Fibroblast of peridontal ligament (primary cell): ENCODE results near the gene PER2.
A peak's percentile ranks its signal among the peaks of the same experiment; 100 is the strongest.

Experiments
- DNase-seq: peaks from one replicate; pipeline ENCODE4 v3.0.0-alpha.2; 2010; ENCODE audit errors: extremely low read depth

PER2 gene

DNA sequence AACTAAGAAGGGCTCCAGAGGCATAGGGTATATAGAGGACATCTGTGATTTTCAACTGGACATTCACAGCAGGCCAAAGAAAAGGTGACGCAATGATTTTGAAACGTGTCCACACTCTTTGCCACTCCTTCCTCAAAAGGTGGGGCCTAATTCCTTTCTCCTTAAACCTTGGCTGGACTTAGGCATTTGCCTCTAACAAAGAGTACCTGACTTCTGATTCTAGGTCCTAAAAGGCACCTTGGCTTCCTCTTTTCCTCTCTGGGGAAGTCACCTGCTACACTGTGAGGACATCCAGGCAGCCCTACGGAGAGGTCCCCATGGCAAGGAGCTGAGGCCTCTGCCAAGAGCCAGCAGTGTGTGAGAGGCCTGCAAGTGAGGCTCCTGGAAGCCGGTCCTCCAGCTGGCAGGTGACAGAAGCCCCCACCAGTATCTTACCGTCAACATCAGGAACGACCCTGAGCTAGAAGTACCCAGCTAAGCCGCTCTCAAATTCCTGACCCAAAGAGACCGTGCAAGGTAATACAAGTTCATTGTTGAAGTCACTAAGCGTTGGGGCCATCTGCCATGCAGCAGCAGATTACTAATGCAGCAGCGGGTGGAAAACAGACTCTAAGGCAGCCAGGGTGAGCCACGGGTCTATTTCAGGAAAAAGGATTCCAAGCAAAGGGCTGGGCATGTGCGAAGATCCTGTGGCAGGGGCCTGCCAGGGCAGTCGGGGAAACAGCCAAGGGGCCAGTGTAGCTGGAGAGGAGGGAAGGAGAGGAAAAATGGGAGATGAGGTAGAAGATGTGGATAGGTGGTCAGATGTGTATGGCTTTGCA, 41.2 kb downstream of the PER2 start:
- DNase-seq = no peak

DNA sequence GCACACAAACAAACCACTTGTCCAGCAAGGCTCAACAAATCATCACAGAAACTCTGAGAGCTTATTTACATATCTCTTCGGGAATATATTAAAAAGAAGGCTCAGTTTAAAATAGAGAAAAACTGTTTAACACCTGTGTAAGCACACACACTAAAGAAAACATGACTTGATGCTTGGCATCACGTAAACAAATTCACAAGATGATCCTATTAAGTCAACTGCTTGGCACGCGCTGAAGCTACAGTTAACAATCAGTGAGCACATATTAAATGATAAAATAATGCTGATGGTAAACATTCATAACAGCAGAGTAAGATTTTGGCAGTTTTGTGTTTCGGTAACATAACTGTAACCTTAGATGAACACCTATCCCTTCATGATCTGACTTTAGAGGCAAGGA, 44.3 kb downstream of the PER2 start:
- DNase-seq = no peak

DNA sequence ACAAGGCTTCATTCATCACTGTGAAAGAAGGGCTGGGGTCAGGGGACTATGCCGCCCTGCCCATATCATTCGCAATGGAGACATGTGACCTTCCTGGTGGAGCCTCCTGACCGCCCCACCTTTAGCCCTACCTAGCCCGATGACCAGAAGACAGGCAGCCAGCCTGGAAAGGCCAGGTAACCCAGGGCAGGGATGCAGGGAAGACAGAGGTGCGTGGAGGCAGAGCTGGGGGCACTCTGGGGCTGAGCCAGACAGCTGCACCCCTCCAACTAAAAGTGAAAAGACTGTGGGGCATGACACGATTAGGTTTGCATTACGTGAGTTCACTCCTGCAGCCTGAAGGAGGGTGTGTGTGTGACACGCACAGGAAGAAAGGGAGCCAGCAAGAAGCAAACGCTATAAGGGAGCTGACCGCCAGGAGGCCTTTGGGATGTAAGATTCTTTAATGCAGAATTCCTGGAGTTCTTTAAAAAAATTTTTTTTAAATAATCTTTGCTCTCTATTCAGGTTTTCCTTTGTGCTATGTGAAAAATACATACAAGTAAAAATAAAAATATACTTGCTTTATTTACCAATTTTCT, 44.8 kb downstream of the PER2 start:
- no peak for DNase-seq

DNA sequence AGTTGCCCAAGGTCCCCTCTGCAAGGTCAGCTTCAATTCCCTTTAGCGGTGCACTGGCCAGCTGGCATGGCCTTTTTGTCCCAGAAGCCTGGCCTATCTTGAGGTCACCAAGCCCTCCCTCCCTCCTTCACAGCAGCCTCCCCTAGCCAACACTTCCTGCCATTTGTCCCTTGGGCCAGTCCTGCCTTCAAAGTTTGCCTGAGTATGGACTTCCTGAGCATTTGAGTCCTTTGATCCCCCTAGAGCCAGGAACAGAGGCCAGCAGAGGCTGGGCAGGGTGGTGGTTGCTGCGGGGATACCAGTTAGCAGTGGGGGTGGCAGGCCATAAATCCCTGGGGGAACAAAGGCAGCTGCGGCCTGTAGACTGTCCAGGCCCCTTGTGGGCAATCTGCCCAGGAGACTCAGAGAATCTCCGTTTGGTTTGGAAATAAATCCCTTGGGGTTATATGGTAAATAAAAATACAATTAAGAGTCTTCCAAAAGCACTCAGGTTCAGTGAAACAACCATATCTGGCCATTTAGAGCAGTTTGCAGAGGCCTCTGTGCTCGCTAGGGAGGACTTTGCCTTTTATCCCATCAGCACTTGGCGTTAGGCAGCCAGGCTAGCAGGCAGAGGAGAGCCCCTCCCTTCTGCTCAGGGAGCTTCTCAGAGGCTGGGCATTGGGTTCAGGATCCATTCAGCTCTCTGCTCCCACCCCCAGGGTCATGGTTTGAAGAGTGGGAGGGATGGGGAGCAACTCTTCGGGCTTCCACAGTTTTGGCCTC, 45.5 kb downstream of the PER2 start:
- no peak for DNase-seq

DNA sequence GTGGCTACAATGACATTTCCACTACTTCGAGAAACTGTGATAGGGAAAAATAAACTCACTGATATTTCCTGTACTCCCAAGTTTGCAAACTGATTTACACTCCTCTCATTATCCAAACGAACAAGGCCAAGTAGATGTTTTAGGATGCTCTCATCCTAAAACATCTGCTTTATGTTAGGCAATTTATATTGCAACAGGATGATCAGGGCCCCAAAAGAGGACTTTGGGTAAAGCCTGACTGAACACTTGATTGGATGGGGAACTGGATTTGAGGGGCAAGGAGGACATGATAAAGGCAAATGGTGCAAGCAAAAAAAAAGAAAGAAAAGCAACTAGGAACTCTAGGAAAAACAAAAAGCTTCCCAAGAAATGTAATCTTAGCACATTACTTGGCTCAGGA, 46.4 kb downstream of the PER2 start:
- peak; percentile 49 for DNase-seq

DNA sequence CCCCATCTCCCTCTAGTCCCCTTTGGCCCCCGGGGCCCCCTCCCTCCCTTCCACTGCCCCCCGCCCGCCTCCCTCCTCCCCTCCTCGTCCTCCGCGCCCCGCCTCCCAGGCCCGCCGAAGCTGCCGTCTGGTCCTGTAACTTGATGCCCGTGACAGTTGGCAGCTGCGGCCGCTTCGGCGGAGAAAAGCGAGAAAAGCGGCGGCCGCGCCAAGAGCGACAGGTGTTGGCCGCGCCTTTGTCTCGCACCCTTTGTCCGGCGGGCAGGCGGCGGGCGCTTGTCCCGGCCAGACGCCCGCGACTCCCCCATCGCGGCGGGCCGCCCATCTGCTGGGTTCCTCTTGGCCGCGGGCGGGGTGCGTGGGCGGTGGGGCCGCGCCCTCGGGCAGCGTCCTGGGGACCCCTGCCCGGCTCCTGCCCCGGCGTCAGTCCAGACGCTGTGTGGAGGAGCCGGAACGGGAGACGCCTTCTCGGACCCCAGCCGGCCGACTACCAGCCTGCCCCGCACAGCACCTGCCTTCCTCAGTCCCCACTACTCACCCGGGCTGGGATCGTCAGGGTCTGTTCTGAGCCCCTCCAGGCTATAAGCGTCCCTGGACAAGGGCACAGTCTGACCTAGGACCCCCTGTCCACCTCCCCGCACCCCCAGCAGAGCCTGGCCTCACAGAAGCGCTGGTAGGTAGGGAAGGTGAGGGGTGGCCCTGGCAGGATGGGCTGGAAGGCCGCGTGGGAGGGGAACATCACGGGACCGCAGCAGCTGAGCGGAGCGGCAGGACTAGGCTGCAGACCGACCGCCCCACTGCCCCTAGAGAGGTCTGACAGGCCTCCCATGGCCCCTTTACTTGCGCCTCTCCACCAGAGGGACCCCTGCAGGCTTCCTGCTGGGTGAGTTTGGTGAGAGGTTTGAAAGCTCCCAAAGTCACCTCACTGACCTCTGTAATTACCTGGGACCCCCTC, 47.4 kb downstream of the PER2 start:
- no peak for DNase-seq

DNA sequence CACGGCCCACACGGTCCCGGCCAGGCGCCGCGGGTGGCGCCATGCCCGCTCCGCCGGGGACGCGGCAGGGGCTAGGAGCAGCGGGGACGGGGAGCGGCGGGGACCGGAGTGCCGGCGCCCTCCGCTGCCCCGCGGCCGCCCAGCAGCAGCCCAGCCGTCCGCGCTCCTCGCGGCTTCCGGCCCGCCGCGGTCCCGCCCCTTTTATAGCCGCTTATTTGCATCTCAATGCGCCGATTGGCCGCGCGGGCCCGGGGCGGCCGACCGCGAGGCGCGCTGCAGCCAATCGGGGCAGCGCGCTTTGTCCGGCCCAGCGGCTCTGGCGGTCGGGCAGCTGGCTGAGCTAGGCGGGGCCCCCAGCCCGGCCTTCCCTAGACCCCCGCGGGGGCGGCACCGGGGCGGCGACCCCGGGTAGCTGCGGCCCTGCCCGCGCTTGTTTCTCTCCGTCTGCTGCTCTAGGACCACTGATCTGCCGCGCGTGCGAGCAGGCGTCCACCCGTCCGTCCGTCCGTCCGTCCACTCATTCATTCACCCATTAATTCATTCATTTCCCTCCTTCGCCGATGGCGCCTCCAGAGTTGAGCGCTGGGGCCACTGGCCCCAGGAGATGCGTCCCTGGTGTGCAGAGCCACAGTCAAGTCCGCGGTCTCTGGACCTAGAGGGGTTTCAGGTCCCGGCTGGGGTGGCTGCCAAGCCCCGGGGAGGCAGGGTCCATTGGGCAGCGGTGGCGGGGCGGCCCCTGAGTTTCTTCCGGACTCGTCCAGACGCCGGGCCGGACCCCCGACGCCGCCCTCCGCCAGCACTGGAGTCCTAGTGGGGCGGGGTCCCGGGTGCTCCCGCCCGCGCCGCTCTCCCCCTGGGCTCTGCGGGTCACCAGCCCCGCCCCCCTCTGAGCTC, 48.3 kb downstream of the PER2 start, which contains the start of gene HES6:
HES6 (minus strand) TSS at position 176 of the 894 bp plus-strand sequence; CDS start at position 43, 133 bp downstream.
- peak; percentile 65 for DNase-seq

DNA sequence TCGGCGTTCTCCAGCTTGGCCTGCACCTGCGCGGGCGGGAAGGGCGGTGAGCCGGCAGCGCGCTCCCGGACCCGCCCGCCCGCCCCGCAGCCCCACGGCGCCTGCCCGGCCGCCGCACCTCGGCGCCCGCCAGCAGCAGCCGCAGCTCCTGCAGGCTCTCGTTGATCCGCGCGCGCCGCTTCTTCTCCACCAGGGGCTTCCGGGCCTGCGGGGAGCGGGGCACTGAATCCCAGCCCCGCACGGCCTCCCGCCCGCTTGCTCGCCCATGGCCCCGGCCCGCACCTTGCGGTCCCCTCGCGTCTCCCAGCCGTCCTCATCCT, 48.9 kb downstream of the PER2 start:
- no peak for DNase-seq

DNA sequence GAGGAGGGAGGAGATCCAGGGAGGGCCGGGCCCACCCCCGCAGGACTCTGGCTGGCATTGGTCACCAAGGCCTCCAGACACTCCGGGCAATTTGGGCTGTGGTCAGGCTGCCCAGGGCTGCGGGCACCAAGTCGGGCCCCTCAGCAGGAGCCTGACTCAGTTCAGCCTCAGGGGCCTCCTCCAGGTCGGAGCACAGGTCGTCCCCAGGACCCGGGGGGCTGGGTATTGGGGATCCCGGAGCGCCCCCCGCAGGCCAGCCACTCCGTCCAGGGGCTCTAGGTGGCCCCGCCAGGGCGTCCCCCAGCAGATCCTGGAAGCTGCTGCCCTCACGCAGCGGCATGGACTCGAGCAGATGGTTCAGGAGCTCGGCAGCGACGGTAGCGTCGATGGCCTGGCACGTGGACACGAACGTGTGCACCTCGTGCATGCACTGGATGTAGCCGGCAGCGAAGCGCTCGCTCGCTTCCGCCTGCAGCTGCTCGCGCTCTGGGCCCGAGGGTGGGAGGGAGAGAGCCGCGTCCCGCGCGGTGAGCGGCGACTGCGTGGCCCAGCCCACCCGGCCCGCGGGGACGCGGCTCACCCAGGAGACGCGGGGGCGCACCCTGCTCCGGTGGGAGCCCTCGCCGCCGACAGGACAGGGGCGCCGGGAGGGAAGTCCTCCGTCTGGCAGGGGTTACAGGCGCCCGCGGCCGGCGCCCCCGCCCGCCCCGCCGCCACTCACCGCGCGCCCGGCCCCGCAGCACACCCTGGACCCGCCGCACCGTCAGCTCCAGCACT, 49.5 kb downstream of the PER2 start:
- no peak for DNase-seq

DNA sequence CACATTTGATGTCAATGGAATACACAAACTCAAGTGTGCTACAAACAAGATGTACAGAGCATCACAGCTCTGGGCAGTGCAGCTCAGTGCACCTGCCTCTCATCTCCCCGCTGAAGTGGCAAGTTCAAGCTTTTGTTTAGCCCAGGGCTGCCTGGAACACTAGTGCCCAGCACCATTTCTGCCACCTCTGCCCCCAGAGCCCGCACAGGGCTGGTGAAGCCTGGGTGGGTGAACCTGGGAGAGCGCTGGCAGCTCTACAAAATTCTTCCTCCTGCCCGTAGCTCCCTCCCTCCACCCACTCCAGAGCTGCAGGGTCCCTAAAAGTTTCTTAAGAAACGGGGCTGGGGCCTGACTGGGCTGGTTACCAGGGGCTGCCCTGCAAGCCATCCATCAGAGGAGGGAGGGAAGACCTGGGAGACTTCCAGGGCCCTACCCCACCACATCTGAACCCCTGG, 50.1 kb downstream of the PER2 start:
- no peak for DNase-seq

DNA sequence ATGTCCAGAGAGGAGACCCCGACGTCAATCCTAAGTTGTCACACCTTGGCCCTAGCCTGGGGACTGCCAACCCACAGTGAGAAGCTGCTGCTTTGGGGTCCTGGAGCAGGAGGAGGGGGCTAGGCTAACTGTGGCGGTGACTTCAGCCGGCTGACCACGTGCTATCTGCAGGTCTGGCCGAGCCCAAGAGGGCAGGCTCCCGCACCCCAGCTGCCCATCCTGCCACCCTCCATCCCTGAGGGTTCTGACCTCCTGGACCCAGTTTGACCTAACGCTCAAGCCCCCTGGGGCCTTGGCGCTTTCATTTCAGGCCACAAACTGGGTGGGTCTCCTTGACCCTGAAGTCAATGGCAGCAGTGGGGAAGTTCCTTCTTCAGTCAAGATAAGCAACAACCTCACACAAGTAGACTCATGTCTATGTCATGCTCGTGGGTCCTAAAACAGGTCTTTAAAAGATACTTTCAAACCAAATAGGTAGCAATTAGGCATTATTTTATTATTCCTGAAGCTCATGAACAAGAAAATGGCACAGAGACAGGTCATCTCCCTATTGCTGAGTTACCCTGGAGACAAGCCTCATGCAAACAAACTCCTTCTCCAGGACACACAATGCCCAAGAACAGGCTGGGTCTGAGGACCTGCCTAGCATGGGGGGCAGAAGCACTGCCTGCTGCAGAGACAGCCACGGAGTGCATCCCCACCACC, 50.8 kb downstream of the PER2 start:
- no peak for DNase-seq

DNA sequence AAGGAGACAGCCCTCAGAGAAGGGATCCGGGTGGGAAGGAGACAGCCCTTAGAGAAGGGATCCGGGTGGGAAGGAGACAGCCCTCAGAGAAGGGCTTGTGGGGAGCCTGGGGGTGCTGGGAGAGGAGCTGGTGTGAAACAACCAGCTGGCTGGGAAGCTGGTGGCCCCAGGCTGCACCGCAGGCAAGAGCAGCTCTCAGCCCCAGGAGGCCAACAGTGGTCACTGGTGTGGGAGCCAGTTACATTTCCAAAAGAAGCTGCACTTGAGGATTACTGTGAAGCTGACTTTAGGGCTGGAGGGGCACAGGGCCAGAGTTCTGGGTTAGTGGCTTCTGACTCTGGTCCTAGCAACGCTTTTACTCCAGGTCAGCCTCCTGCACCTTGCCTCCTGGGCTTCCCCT, 51.8 kb downstream of the PER2 start:
- DNase-seq = no peak

DNA sequence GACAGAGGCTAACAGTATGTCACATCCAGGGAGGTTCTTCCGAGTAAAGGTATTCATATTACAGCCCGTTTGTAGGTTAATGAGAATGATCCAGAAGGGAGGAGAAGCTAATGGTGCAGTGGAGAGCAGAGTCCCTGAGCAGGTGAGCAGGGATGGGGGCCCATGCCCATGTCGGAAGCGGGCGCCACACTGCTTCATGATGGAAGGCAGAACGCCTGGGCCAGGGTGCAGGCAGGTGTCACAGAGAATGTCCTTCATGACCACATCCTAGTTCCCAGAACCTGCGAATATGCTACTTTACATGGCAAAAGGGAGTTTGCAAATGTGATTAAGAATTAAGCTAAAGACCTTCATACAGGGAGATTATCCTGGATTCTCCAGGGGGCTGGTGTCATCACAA, 52.6 kb downstream of the PER2 start:
- no peak for DNase-seq

DNA sequence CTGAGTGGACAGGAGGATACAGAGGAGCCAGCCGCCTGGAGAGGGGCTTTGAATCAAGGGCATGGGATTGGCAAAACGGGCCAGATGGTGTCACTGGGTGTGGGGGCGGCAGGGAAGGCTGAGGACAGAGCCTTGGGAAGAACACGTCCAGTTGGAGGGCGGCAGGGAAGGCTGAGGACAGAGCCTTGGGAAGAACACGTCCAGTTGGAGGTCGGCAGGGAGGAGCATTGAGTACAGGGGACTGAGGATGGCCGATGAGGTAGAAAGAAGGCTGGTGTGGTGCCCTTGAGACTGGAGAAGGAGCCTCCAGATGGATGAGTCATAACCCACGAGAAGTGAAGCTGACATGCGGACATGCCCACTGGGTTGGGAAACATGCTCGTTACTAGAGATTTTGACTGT, 53.1 kb downstream of the PER2 start:
- DNase-seq = peak; percentile 29

DNA sequence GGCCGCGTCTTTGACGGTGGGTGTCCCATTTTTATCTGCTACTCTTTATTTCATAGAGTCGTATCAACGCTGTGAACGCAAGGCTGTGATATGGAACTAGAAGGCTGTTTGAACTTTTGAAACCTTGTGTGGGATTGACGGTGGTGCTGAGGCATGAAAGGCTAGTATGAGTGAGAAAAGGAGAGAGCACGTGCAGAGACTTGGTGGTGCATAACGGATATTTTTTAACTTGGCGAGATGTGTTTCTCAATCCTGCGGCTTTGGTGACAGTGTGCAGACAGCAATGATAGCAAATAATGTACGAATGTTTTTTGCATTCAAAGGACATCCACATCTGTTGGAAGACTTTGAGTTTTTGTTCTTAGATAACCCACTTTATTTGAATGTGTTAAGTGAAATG, 54.8 kb downstream of the PER2 start:
- DNase-seq = no peak

DNA sequence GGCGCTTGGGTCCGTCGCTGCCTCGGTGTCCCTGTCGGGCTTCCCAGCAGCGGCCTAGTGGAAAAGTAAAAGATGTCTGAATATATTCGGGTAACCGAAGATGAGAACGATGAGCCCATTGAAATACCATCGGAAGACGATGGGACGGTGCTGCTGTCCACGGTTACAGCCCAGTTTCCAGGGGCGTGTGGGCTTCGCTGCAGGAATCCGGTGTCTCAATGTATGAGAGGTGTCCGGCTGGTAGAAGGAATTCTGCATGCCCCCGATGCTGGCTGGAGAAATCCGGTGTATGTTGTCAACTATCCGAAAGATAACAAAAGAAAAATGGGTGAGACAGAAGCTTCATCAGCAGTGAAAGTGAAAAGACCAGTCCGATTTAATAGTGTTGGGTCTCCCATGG, 56.6 kb downstream of the PER2 start:
- DNase-seq = no peak

DNA sequence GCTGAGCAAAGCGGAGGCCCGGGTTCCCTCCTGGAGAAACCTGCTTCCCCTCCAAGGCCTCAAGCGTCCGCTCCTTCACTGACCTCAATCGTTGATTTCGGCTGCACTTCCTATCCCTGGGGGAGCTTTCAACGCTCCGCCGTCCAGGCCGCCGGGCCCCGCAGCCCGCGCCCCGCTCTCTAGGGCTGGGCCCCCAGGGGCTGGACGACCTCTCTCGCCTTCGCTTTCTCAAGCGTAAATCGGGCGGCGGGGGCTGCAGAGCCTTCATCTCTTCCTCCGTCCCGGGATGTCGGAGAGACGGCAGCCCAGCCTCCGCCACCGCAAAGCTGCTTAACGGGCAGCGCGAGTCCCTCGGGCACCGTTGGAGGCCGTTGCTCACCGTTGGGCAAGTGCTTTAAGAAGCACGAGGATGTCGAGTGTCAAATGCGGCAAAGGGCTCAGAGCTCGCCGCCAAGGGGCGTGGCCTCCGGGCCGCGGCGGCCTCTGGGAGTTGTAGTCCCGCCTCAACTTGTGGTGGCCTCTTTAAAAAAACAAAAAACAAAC, 57.1 kb downstream of the PER2 start:
- peak; percentile 30 for DNase-seq

DNA sequence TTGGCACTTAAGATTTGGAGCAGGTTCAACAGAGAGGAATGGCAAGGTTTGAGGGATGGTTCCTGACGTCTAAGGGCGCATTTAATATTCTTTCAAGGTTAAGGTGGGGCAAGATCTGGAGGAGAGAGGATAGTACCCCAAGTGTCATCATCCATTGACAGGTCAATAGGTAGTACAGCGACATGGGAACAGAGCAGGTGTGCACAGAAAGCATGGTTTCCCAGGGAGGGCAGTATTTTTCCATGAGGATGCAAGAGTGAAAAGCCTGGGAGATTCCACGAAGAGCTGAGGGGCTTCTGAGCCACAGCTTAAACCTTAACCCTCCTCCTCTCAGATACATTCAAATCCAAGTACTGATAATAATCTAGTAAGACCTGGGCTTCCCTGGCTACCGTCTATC, 57.7 kb downstream of the PER2 start:
- DNase-seq = no peak

DNA sequence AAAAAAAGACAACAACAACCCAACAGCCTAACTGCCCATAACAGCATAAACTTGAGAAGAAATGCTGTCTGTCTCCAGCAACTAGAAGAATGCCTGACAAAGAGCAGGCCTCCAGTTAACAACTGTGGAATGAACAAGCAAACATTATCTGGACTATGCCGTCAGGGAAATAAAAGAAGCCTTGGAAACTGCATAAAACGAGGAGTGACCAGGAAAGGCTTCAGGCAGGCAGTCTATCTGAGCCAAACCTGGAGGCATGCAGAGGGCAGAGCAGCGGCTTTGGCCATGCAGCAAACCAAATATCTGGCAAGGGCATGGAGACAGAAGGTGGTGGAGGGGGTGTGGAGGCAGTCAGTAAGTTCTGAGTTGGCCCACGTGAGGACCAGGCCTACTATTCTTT, 59.7 kb downstream of the PER2 start:
- DNase-seq = no peak
